GM23338 (cell line): ENCODE data around the gene DNAH11. TPM values are rescaled to one million over a fixed set of nuclear protein-coding genes. Genes with fewer than 3 reads are reported as not detected.

Experiments
- ATAC-seq: fragments of 200-7000 bp; cut with Tn5 transposase; 3 replicates; pipeline ENCODE4 v1.9.1; 2020
- DNase-seq: peaks from one replicate; pipeline ENCODE4 v3.0.0-alpha.2; 2015; ENCODE audit warnings: low spot score
- H2AFZ ChIP-seq: fragments of 200-600 bp; sonication (generic); 2 replicates; pipeline ENCODE4 v1.8.0; 2016; ENCODE audit warnings: antibody characterized with exemption, mild to moderate bottlenecking, moderate library complexity
- H3F3A ChIP-seq: fragments of 200-600 bp; sonication (generic); replicated peaks from 2 replicates; pipeline ENCODE4 v1.8.0; 2017; ENCODE audit warnings: antibody characterized with exemption, mixed run types, low read depth
- H3K27ac ChIP-seq: fragments of 200-600 bp; sonication (generic); 2 replicates; pipeline ENCODE4 v1.6.1; 2016; ENCODE audit warnings: low read depth
- H3K27me3 ChIP-seq: fragments of 200-600 bp; sonication (generic); 2 replicates; pipeline ENCODE4 v1.8.0; 2016; ENCODE audit warnings: mild to moderate bottlenecking, mixed run types, moderate library complexity; ENCODE audit not compliant: insufficient read depth
- H3K36me3 ChIP-seq: fragments of 200-600 bp; sonication (generic); 2 replicates; pipeline ENCODE4 v1.8.0; 2016; ENCODE audit warnings: mild to moderate bottlenecking; ENCODE audit not compliant: insufficient read depth
- H3K4me1 ChIP-seq: fragments of 200-600 bp; sonication (generic); 2 replicates; pipeline ENCODE4 v1.8.0; 2016; ENCODE audit warnings: mild to moderate bottlenecking, moderate library complexity; ENCODE audit not compliant: insufficient read depth
- H3K4me2 ChIP-seq: fragments of 200-600 bp; sonication (generic); 2 replicates; pipeline ENCODE4 v1.7.1; 2017; ENCODE audit warnings: mixed run types
- H3K4me3 ChIP-seq: fragments of 200-600 bp; sonication (generic); 2 replicates; pipeline ENCODE4 v1.6.1; 2016; ENCODE audit warnings: mixed run types
- H3K79me2 ChIP-seq: fragments of 200-600 bp; sonication (generic); replicated peaks from 2 replicates; pipeline ENCODE4 v1.8.0; 2017; ENCODE audit warnings: mild to moderate bottlenecking; ENCODE audit not compliant: insufficient read depth
- H3K9me2 ChIP-seq: fragments of 200-600 bp; sonication (generic); 2 replicates; pipeline ENCODE4 v1.8.0; 2017; ENCODE audit not compliant: insufficient read depth
- H4K20me1 ChIP-seq: fragments of 200-600 bp; sonication (generic); replicated peaks from 2 replicates; pipeline ENCODE4 v1.8.0; 2017; ENCODE audit warnings: mild to moderate bottlenecking; ENCODE audit not compliant: insufficient read depth
- H3K27ac Mint-ChIP-seq: 2 replicates; pipeline ENCODE4 v1.8.0; 2020; ENCODE audit warnings: inconsistent platforms, mild to moderate bottlenecking, moderate library complexity, mixed read lengths
- H3K27me3 Mint-ChIP-seq: 3 replicates; pipeline ENCODE4 v1.8.0; 2022; ENCODE audit warnings: low read depth, mild to moderate bottlenecking, moderate library complexity, mixed read lengths, inconsistent platforms; ENCODE audit not compliant: insufficient read depth, poor library complexity
- H3K36me3 Mint-ChIP-seq: 3 replicates; pipeline ENCODE4 v1.8.0; 2021; ENCODE audit warnings: low read depth, mild to moderate bottlenecking, inconsistent platforms, moderate library complexity, mixed read lengths
- H3K4me1 Mint-ChIP-seq: 3 replicates; pipeline ENCODE4 v1.8.0; 2020; ENCODE audit warnings: mild to moderate bottlenecking, inconsistent platforms, mixed read lengths
- H3K4me3 Mint-ChIP-seq: 3 replicates; pipeline ENCODE4 v1.8.0; 2021; ENCODE audit warnings: moderate library complexity, mild to moderate bottlenecking, inconsistent platforms, mixed read lengths
- H3K9me3 Mint-ChIP-seq: 3 replicates; pipeline ENCODE4 v1.8.0; 2020; ENCODE audit warnings: moderate library complexity, mild to moderate bottlenecking, inconsistent platforms, mixed read lengths
- CREB1 ChIP-seq: fragments of 250-450 bp; sonication (Bioruptor Pico); IDR thresholded peaks from 2 replicates; pipeline ENCODE4 v1.5.0; 2020; ENCODE audit warnings: low read depth, mild to moderate bottlenecking, moderate library complexity
- CTCF ChIP-seq, 2 experiments: fragments of 200-600 bp in 1 of 2; sonication (generic) in 1 of 2; conservative IDR thresholded peaks; 2 replicates each; pipeline versions ENCODE4 v1.5.1 to v1.6.1; 2016 to 2017; ENCODE audit warnings: antibody characterized with exemption in 2 of 2, low read depth in 2 of 2, mild to moderate bottlenecking in 2 of 2, moderate library complexity in 1 of 2
- EZH2phosphoT487 ChIP-seq: fragments of 200-600 bp; sonication (generic); IDR thresholded peaks from one replicate; pipeline ENCODE4 v1.8.1; 2018; ENCODE audit warnings: antibody characterized with exemption; ENCODE audit not compliant: unreplicated experiment
- JUNB ChIP-seq: IDR thresholded peaks from one replicate; pipeline ENCODE4 v1.6.1; 2016; ENCODE audit warnings: antibody characterized with exemption; ENCODE audit not compliant: unreplicated experiment
- NANOG ChIP-seq: IDR thresholded peaks from 2 replicates; pipeline ENCODE4 v1.6.1; 2016; ENCODE audit warnings: antibody characterized with exemption, borderline replicate concordance
- POLR2AphosphoS5 ChIP-seq: IDR thresholded peaks from 2 replicates; pipeline ENCODE4 v1.6.1; 2016; ENCODE audit warnings: antibody characterized with exemption, low read depth
- STAT1 ChIP-seq: IDR thresholded peaks from one replicate; pipeline ENCODE4 v1.6.1; 2016; ENCODE audit warnings: antibody characterized with exemption; ENCODE audit not compliant: unreplicated experiment
- ZNF114 ChIP-seq: fragments of 250-450 bp; sonication (Bioruptor Pico); IDR thresholded peaks from 2 replicates; pipeline ENCODE4 v1.5.0; 2020; ENCODE audit warnings: mild to moderate bottlenecking, moderate library complexity
- ZNF331 ChIP-seq: fragments of 250-450 bp; sonication (Bioruptor Pico); IDR thresholded peaks from 2 replicates; pipeline ENCODE4 v1.5.0; 2020; ENCODE audit warnings: low read depth, mild to moderate bottlenecking, moderate library complexity
- ZNF462 ChIP-seq: fragments of 250-450 bp; sonication (Bioruptor Pico); IDR thresholded peaks from 2 replicates; pipeline ENCODE4 v1.5.0; 2020; ENCODE audit warnings: mild to moderate bottlenecking, moderate library complexity
- polyA plus RNA-seq: library from polyadenylated mRNA; unstranded; fragments of >200 nt; fragmentation: Nextera tagmentation; extraction: Ambion mirVana; gene quantifications from 2 replicates; pipeline ENCODE4 v1.2.1, GENCODE V29; 2016
- total RNA-seq: library from RNA; depleted of rRNA; stranded (reverse); fragments of >200 nt; shearing (Covaris generic); gene quantifications from 2 replicates; pipeline ENCODE4 v1.2.3, GENCODE V29; 2014
- TF ChIP-seq, protein P1 (sequence below): IDR thresholded peaks from 2 replicates; pipeline ENCODE4 v1.6.1; 2016; ENCODE audit warnings: antibody characterized with exemption

The DNAH11 gene
- total and polyA plus RNA-seq, 2 experiments from 2014 or later, result 9.3 TPM

DNA sequence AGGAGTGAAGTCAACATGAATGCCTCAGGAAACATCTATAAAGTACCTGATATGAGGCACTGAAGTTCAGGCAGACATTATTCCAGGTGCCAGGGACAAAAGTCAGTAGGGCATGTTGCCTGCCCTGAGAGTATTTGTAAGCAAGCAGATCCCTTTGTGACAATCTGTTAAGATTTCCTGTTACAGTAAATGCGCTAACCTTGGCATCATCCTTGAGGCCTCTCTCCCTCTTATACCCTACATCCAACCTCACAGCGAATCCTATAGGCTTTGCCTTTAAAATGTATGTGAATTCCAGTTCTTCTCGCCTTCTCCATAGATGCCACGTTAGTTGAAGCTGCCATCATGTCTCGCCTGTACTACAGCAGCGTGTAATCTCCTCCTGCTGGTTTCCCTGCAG, 165.3 kb downstream of the DNAH11 start:
- H3K9me3 Mint-ChIP-seq, result no peaks in the 10 kb centered on the region
- no peaks in the 10 kb centered on the region for H3K27me3 ChIP-seq
- no peak for DNase-seq

More for the DNA sequence above, 165.3 kb downstream of the DNAH11 start:
- Histone ChIP-seq H2AFZ (no peak overlapping the region), H3K9me2 (no peaks in the 10 kb centered on the region), H4K20me1 (no peaks in the 10 kb centered on the region), H3K36me3 (no peaks in the 10 kb centered on the region), H3F3A (no peaks in the 10 kb centered on the region), H3K4me3 (no peak overlapping the region), H3K79me2 (no peaks in the 10 kb centered on the region), H3K4me2 (no peak overlapping the region), H3K4me1 (no peaks in the 10 kb centered on the region), H3K27ac (no peak overlapping the region)
- no peaks in the 10 kb centered on the region for H3K36me3 Mint-ChIP-seq
- no peak for ATAC-seq
- H3K4me1 Mint-ChIP-seq, result peaks cover 5% of the 10 kb centered on the region; the same call in 2 of the 3 replicates
- no peaks in the 10 kb centered on the region for H3K27me3 Mint-ChIP-seq
- H3K27ac Mint-ChIP-seq, result no peak overlapping the region
- no peak overlapping the region for H3K4me3 Mint-ChIP-seq
- no peak for TF ChIP-seq JUNB
- no peak for TF ChIP-seq STAT1
- no peak for TF ChIP-seq CTCF (conservative IDR thresholded peaks at IDR 0.05; ENCODE audit: low read depth in 2 of 2)
- TF ChIP-seq ZNF462 (CRISPR knock-in tag), result no peak
- TF ChIP-seq ZNF331, result no peak
- no peak for TF ChIP-seq CREB1 (CRISPR knock-in tag)
- no peak for TF ChIP-seq POLR2AphosphoS5
- TF ChIP-seq ZNF114, result no peak
- TF ChIP-seq, protein P1, sequence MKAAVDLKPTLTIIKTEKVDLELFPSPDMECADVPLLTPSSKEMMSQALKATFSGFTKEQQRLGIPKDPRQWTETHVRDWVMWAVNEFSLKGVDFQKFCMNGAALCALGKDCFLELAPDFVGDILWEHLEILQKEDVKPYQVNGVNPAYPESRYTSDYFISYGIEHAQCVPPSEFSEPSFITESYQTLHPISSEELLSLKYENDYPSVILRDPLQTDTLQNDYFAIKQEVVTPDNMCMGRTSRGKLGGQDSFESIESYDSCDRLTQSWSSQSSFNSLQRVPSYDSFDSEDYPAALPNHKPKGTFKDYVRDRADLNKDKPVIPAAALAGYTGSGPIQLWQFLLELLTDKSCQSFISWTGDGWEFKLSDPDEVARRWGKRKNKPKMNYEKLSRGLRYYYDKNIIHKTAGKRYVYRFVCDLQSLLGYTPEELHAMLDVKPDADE, result no peak
- TF ChIP-seq NANOG, result no peak
- TF ChIP-seq EZH2phosphoT487, result no peak
